Endothelial cell (in vitro differentiated cells): ENCODE data around the gene RPL37. TPM values are rescaled to one million over a fixed set of nuclear protein-coding genes. Genes with fewer than 3 reads are reported as not detected.

Experiments
- DNase-seq: peaks from one replicate; pipeline ENCODE4 v3.0.0; 2021; ENCODE audit warnings: low spot score
- H3K27ac Mint-ChIP-seq: one replicate; pipeline ENCODE4 v1.8.0; 2021; ENCODE audit warnings: mixed read lengths, inconsistent platforms; ENCODE audit not compliant: unreplicated experiment
- H3K27me3 Mint-ChIP-seq: one replicate; pipeline ENCODE4 v1.8.0; 2021; ENCODE audit warnings: mild to moderate bottlenecking, moderate library complexity, mixed read lengths, inconsistent platforms; ENCODE audit not compliant: unreplicated experiment
- H3K36me3 Mint-ChIP-seq: one replicate; pipeline ENCODE4 v1.8.0; 2021; ENCODE audit warnings: mild to moderate bottlenecking, low read depth, mixed read lengths, inconsistent platforms; ENCODE audit not compliant: unreplicated experiment
- H3K4me1 Mint-ChIP-seq: one replicate; pipeline ENCODE4 v1.8.0; 2021; ENCODE audit warnings: mild to moderate bottlenecking, mixed read lengths, inconsistent platforms; ENCODE audit not compliant: unreplicated experiment
- H3K4me3 Mint-ChIP-seq: one replicate; pipeline ENCODE4 v1.8.0; 2021; ENCODE audit warnings: mild to moderate bottlenecking, mixed read lengths, inconsistent platforms; ENCODE audit not compliant: unreplicated experiment
- H3K9me3 Mint-ChIP-seq: one replicate; pipeline ENCODE4 v1.8.0; 2021; ENCODE audit warnings: mixed read lengths, inconsistent platforms; ENCODE audit not compliant: unreplicated experiment
- CTCF ChIP-seq: fragments of 200-600 bp; sonication (generic); IDR thresholded peaks from one replicate; pipeline ENCODE4 v1.5.0; 2021; ENCODE audit warnings: antibody characterized with exemption; ENCODE audit not compliant: unreplicated experiment
- total RNA-seq: library from RNA; stranded (reverse); fragmentation: NEBNext Ultra II Directional; extraction: Animal tissue kit (Norgen Biotek cat#: 25700); gene quantifications from one replicate; pipeline ENCODE4 v1.2.1, GENCODE V29; 2021; ENCODE audit not compliant: unreplicated experiment

The RPL37 gene
- total RNA-seq, 1 donor from 2014 or later = 1,272 TPM

GRCh38 chr5:40860711-40861110, 25.7 kb upstream of the RPL37 start:
- DNase-seq = no peak
- Mint-ChIP-seq H3K4me1 (no peaks in the 10 kb centered on the region), H3K27me3 (peaks cover 8% of the 10 kb centered on the region), H3K9me3 (peaks cover 9% of the 10 kb centered on the region), H3K36me3 (peaks cover 14% of the 10 kb centered on the region), H3K27ac (no peak overlapping the region), H3K4me3 (no peak overlapping the region)
- no peak for TF ChIP-seq CTCF

GRCh38 chr5:40853632-40854192, 18.7 kb upstream of the RPL37 start:
- DNase-seq = no peak
- H3K9me3 Mint-ChIP-seq = no peaks in the 10 kb centered on the region
- no peaks in the 10 kb centered on the region for H3K4me1 Mint-ChIP-seq
- peaks cover 5% of the 10 kb centered on the region for H3K36me3 Mint-ChIP-seq
- peaks cover 11% of the 10 kb centered on the region for H3K27me3 Mint-ChIP-seq
- no peak overlapping the region for H3K4me3 Mint-ChIP-seq
- TF ChIP-seq CTCF = no peak
- no peak overlapping the region for H3K27ac Mint-ChIP-seq

- H3K27ac Mint-ChIP-seq = no peak overlapping the region
- no peak overlapping the region for H3K4me3 Mint-ChIP-seq
- H3K36me3 Mint-ChIP-seq = no peaks in the 10 kb centered on the region
- DNase-seq = no peak
- no peaks in the 10 kb centered on the region for H3K9me3 Mint-ChIP-seq
- no peak for TF ChIP-seq CTCF
- no peaks in the 10 kb centered on the region for H3K27me3 Mint-ChIP-seq
- no peaks in the 10 kb centered on the region for H3K4me1 Mint-ChIP-seq
These were observed 12.5 kb upstream of the RPL37 start for GRCh38 chr5:40847525-40847924.

- H3K4me1 Mint-ChIP-seq = peaks cover 3% of the 10 kb centered on the region
- H3K36me3 Mint-ChIP-seq = no peaks in the 10 kb centered on the region
- no peak for TF ChIP-seq CTCF
- DNase-seq = no peak
- H3K9me3 Mint-ChIP-seq = no peaks in the 10 kb centered on the region
- no peak overlapping the region for H3K27ac Mint-ChIP-seq
- no peaks in the 10 kb centered on the region for H3K27me3 Mint-ChIP-seq
- no peak overlapping the region for H3K4me3 Mint-ChIP-seq
These were observed 11.3 kb upstream of the RPL37 start for GRCh38 chr5:40846371-40846770.

- H3K36me3 Mint-ChIP-seq = no peaks in the 10 kb centered on the region
- TF ChIP-seq CTCF = no peak
- H3K9me3 Mint-ChIP-seq = no peaks in the 10 kb centered on the region
- H3K27ac Mint-ChIP-seq = no peak overlapping the region
- peaks cover 8% of the 10 kb centered on the region for H3K4me1 Mint-ChIP-seq
- H3K4me3 Mint-ChIP-seq = no peak overlapping the region
- no peaks in the 10 kb centered on the region for H3K27me3 Mint-ChIP-seq
- no peak for DNase-seq
These were observed 9.5 kb upstream of the RPL37 start for GRCh38 chr5:40844565-40844964.
